Mammary epithelial cell (primary cell): ENCODE data around the gene SH3TC2.

Experiments
- EZH2 ChIP-seq: IDR thresholded peaks from 2 replicates; pipeline ENCODE4 v1.6.1; 2012; ENCODE audit warnings: low read length, inconsistent platforms, borderline replicate concordance
- TF ChIP-seq, protein P1 (sequence below), 2 donors: IDR thresholded peaks in 1 of 2; conservative IDR thresholded peaks in 1 of 2; 2 replicates each; pipeline ENCODE4 v1.5.1; 2011 to 2012; ENCODE audit warnings: inconsistent platforms in 2 of 2, low read length in 2 of 2, mild to moderate bottlenecking in 2 of 2, control low read depth in 1 of 2, low read depth in 1 of 2; ENCODE audit not compliant: insufficient read depth in 1 of 2; ENCODE audit errors: extremely low read depth in 1 of 2

DNA sequence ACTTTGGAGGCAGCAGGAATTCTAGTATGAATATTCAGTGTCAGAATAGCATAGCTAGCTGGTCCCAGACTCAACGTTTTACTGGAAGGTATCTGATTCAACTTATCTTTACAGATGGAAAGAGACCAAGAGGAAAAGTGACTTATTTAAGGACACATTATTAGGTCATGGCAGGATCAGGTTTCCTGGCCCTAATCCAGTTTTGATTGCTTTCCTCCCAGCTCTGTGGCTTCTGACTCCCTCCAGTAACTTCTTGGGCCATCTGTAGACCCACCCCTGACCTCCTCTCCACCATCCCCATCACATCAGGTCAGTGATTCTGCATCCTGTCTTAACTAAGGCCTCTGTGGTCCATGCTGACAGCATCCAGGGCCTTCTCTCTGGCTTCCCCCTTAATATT, 38.4 kb downstream of the SH3TC2 start:
- TF ChIP-seq, protein P1, sequence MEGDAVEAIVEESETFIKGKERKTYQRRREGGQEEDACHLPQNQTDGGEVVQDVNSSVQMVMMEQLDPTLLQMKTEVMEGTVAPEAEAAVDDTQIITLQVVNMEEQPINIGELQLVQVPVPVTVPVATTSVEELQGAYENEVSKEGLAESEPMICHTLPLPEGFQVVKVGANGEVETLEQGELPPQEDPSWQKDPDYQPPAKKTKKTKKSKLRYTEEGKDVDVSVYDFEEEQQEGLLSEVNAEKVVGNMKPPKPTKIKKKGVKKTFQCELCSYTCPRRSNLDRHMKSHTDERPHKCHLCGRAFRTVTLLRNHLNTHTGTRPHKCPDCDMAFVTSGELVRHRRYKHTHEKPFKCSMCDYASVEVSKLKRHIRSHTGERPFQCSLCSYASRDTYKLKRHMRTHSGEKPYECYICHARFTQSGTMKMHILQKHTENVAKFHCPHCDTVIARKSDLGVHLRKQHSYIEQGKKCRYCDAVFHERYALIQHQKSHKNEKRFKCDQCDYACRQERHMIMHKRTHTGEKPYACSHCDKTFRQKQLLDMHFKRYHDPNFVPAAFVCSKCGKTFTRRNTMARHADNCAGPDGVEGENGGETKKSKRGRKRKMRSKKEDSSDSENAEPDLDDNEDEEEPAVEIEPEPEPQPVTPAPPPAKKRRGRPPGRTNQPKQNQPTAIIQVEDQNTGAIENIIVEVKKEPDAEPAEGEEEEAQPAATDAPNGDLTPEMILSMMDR (conservative IDR thresholded peaks at IDR 0.05 in 1 of 2, IDR thresholded peaks at IDR 0.05 in 1 of 2; ENCODE audit: extremely low read depth in 1 of 2, insufficient read depth in 1 of 2, low read depth in 1 of 2, low read length in 2 of 2), result no peak
- TF ChIP-seq EZH2, result no peak
